Ovary (tissue), 9 donors: ENCODE results near the gene RPS10. TPM values are rescaled to one million over a fixed set of nuclear protein-coding genes. Genes with fewer than 3 reads are reported as not detected.
A peak's percentile ranks its signal among the peaks of the same experiment; 100 is the strongest.

Experiments
- DNase-seq, 5 donors: peaks; one replicate each; pipeline ENCODE4 v3.0.0-alpha.2; 2019 to 2020
- H3K27ac ChIP-seq, 2 donors: fragments of 200-600 bp; one replicate each; pipeline versions ENCODE4 v1.5.1 to v1.8.0; 2019 to 2022
- H3K27me3 ChIP-seq: fragments of 200-600 bp; one replicate; pipeline ENCODE4 v1.8.0; 2022
- H3K36me3 ChIP-seq: fragments of 200-600 bp; sonication (generic); one replicate; pipeline ENCODE4 v1.5.1; 2019
- H3K4me1 ChIP-seq: one replicate; pipeline ENCODE4 v1.8.1; 2013; ENCODE audit warnings: mild to moderate bottlenecking, moderate library complexity; ENCODE audit not compliant: insufficient read depth
- H3K4me3 ChIP-seq: fragments of 200-600 bp; sonication (generic); one replicate; pipeline ENCODE4 v1.5.1; 2017
- H3K9me3 ChIP-seq, 2 donors: fragments of 200-600 bp in 1 of 2; sonication (generic) in 1 of 2; one replicate each; pipeline versions ENCODE4 v1.5.1 to v1.8.1; 2013 to 2019; ENCODE audit warnings: mild to moderate bottlenecking in 1 of 2, moderate library complexity in 1 of 2
- CTCF ChIP-seq, 3 donors: fragments of 450-650 bp in 2 of 3; fragments of 200-600 bp in 1 of 3; IDR thresholded peaks; one replicate each; pipeline versions ENCODE4 v1.5.1 to v1.8.0; 2016 to 2022; ENCODE audit warnings: antibody characterized with exemption in 3 of 3, mild to moderate bottlenecking in 1 of 3
- EP300 ChIP-seq: sonication (generic); formaldehyde crosslinking; IDR thresholded peaks from one replicate; pipeline ENCODE4 v1.6.1; 2017; ENCODE audit warnings: antibody characterized with exemption
- POLR2A ChIP-seq: fragments of 450-650 bp; IDR thresholded peaks from one replicate; pipeline ENCODE4 v1.6.1; 2017; ENCODE audit warnings: antibody characterized with exemption, mild to moderate bottlenecking, moderate library complexity
- WGBS, 3 donors: extraction: QIAGEN DNeasy Blood & Tissue Kit in 1 of 3; methylation state at CpG; one replicate each; pipeline versions ENCODE4 v1.1.5 to v1.1.7; 2013 to 2017; 5-methylcytosine and 5-hydroxymethylcytosine counted together
- intact Hi-C, 4 donors: fragments of 100-400 bp; cut with DNase I; formaldehyde crosslinking; loops; one replicate each; pipeline versions ENCODE4 v1.11.0 to v1.15.1; 2022 to 2023
- polyA plus RNA-seq, 2 donors: library from polyadenylated mRNA; stranded (reverse); fragments of 200-250 nt in 1 of 2; fragments of 350-450 nt in 1 of 2; fragmentation: Illumina TruSeq in 1 of 2; extraction: RNeasy Lipid Tissue Mini Kit (QIAGEN cat#74804) in 1 of 2; gene quantifications; one replicate each; pipeline ENCODE4 v1.2.3, GENCODE V29; 2013 to 2014
- total RNA-seq, 7 donors: library from RNA; depleted of rRNA in 2 of 7; stranded (reverse); fragments of >200 nt in 2 of 7; fragmentation: NEBNext Ultra II Directional in 3 of 7; extraction: Animal tissue kit (Norgen Biotek cat#: 25700) in 3 of 7; gene quantifications; one replicate each; pipeline versions ENCODE4 v1.1.0 to v1.2.4, GENCODE V29; 2016 to 2023
- donor health status: DM: no; HTN: no; CAD: no; lungs with moderate emphysema.
- donor health status: DM: no; HTN: no; CAD: no.
- donor health status: Bipolar disorder and iron deficiency.
- donor health status: DM: yes; HTN: yes; CAD: no.
- donor health status: DM: no; HTN: no; CAD: no.
- donor health status: DM: yes; HTN: yes; CAD: no.

The RPS10 gene
- total and polyA plus RNA-seq, 9 donors: 1,945 to 10,077 (median 2,497) TPM

GRCh38 chr6:34436803-34437643 lies 11.2 kb upstream of the RPS10 start:
- Histone ChIP-seq H3K9me3 (no peaks in the 10 kb centered on the region), H3K36me3 (no peaks in the 10 kb centered on the region), H3K4me1 (no peaks in the 10 kb centered on the region), H3K27ac (no peak overlapping the region), H3K4me3 (no peak overlapping the region), H3K27me3 (no peaks in the 10 kb centered on the region)
- intact Hi-C loops: no loop called here
- WGBS, 3 donors: 86 to 91% (median 91%) methylated on average over 25 to 38 of the region's 38 CpGs
- TF ChIP-seq CTCF (IDR thresholded peaks at IDR 0.05): no peak
- no peak for TF ChIP-seq POLR2A
- TF ChIP-seq EP300: no peak
- no peak for DNase-seq

- H3K9me3 ChIP-seq: no peaks in the 10 kb centered on the region
- TF ChIP-seq CTCF (IDR thresholded peaks at IDR 0.05): no peak
- TF ChIP-seq POLR2A: no peak
- no peak for TF ChIP-seq EP300
Observed at GRCh38 chr6:34435916-34436315, 10.0 kb upstream of the RPS10 start.

GRCh38 chr6:34425132-34425497 lies 754 bp downstream of the RPS10 start:
- Histone ChIP-seq H3K27me3 (no peaks in the 10 kb centered on the region), H3K4me3 (peak overlapping the region; percentile 65), H3K27ac (peak overlapping the region; percentile 31 to 76), H3K4me1 (peaks cover 3% of the 10 kb centered on the region), H3K9me3 (no peaks in the 10 kb centered on the region), H3K36me3 (no peaks in the 10 kb centered on the region)
- WGBS, 3 donors: 1 to 6% (median 1%) methylated on average over 10 of the region's 10 CpGs
- intact Hi-C loops: loop anchor here in 1 of 4 donors (10.0 kb wide), 1 partner anchor 190 kb away; no protein-coding TSS in a partner anchor
- no peak for DNase-seq
- TF ChIP-seq POLR2A (no peak), EP300 (no peak), CTCF (IDR thresholded peaks at IDR 0.05) (no peak)

More at GRCh38 chr6:34435916-34436315, 10.0 kb upstream of the RPS10 start:
- Histone ChIP-seq H3K36me3 (no peaks in the 10 kb centered on the region), H3K4me1 (no peaks in the 10 kb centered on the region), H3K27ac (no peak overlapping the region), H3K27me3 (no peaks in the 10 kb centered on the region), H3K4me3 (no peak overlapping the region)
- 61 to 71% (median 66%) methylated on average over 5 of the region's 5 CpGs for WGBS, 3 donors
- DNase-seq: no peak
- intact Hi-C loops: no loop called here

- peak overlapping the region; percentile 65 for H3K4me3 ChIP-seq
- no peaks in the 10 kb centered on the region for H3K27me3 ChIP-seq
- peak in 1 of 5 donors; percentile 13 for DNase-seq
- WGBS, 3 donors: 48 to 54% (median 48%) methylated on average over 19 of the region's 19 CpGs
- peak overlapping the region; percentile 31 to 76 for H3K27ac ChIP-seq
- no peaks in the 10 kb centered on the region for H3K36me3 ChIP-seq
- peaks cover 3% of the 10 kb centered on the region for H3K4me1 ChIP-seq
- TF ChIP-seq CTCF (IDR thresholded peaks at IDR 0.05) (no peak), EP300 (no peak), POLR2A (no peak)
- intact Hi-C loops: loop anchor here in 1 of 4 donors (10.0 kb wide), 1 partner anchor 190 kb away; no protein-coding TSS in a partner anchor
- no peaks in the 10 kb centered on the region for H3K9me3 ChIP-seq
Observed at GRCh38 chr6:34424200-34425131, 1.4 kb downstream of the RPS10 start.
